ENCODE measurements around the gene EFCAB11.
A peak's percentile ranks its signal among the peaks of the same experiment; 100 is the strongest.

EFCAB11 gene

DNA sequence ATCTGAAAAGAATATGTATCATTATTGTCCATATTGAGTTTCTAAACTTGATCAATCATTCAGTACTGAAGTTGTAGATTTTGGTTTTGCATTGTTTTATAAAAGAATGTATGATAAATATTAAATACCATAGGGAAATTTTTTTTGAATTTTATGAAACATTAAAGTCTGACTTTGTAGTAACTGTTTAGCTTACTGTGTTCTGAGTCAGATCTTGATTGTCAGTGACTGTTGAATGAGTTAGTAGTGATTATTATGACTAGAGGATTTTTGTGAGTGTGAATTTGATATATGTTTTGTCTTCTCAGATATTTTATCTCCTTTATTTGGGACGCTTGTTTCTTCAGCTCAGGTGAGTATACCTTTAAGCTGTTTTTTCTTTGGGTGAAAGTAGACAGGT is 11.3 kb upstream of the EFCAB11 start:
- Histone ChIP-seq H3K9me3 (ENCODE audit: control insufficient read depth, insufficient read depth, low read length) (no peaks in the 10 kb centered on the region), H3K9ac (ENCODE audit: low read depth, low read length) (no peak overlapping the region), H3K4me1 (ENCODE audit: insufficient read depth, low read length) (no peaks in the 10 kb centered on the region), H3K36me3 (ENCODE audit: insufficient read depth, low read length) (peaks cover 10% of the 10 kb centered on the region)

GRCh38 chr14:89963288-89963978 is 8.9 kb upstream of the EFCAB11 start:
- H3K9ac ChIP-seq (ENCODE audit: low read depth, low read length) = no peak overlapping the region
- H3K4me1 ChIP-seq (ENCODE audit: insufficient read depth, low read length) = peaks cover 9% of the 10 kb centered on the region; the same call in 1 of the 2 replicates
- no peaks in the 10 kb centered on the region for H3K9me3 ChIP-seq (ENCODE audit: control insufficient read depth, insufficient read depth, low read length)
- H3K36me3 ChIP-seq (ENCODE audit: insufficient read depth, low read length) = peaks cover 8% of the 10 kb centered on the region

- H3K36me3 ChIP-seq (ENCODE audit: insufficient read depth, low read length) = peaks cover 4% of the 10 kb centered on the region; the same call in 1 of the 2 replicates
- H3K4me1 ChIP-seq (ENCODE audit: insufficient read depth, low read length) = peaks cover 18% of the 10 kb centered on the region
- no peaks in the 10 kb centered on the region for H3K9me3 ChIP-seq (ENCODE audit: control insufficient read depth, insufficient read depth, low read length)
Observed at GRCh38 chr14:89960914-89961313, 6.4 kb upstream of the EFCAB11 start.

DNA sequence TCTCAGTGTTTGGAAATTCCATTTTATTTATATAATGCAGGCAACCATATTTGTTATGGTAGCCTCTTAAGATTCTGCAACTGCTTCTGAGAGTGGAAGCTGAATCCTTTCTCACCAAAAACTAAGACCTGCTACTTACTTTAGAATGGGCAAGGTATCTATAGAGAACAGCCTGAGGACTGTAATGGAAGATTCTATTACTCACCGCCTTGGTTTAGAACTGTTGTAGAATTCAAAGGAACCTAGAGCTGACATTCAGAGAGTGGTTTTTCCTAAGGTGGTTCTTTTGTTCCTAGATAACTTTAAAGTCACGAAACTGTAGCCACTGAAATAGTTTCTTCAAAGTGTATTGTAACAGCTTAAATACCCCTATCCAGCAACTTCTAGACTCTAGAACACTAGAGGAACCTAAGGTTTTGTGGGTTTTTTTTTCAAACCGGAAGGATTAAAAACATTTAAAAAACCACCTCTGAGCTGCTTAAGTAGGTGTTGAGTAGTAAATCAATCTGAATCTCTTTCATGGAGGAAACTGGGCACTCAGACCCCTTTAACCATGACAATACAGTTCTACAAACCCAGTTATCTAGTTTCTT is 5.4 kb upstream of the EFCAB11 start:
- Histone ChIP-seq H3K4me1 (ENCODE audit: insufficient read depth, low read length) (peaks cover 18% of the 10 kb centered on the region), H3K9ac (ENCODE audit: low read depth, low read length) (no peak overlapping the region), H3K36me3 (ENCODE audit: insufficient read depth, low read length) (peaks cover 4% of the 10 kb centered on the region; the same call in 1 of the 2 replicates), H3K9me3 (ENCODE audit: control insufficient read depth, insufficient read depth, low read length) (no peaks in the 10 kb centered on the region)

More at GRCh38 chr14:89960914-89961313, 6.4 kb upstream of the EFCAB11 start:
- H3K9ac ChIP-seq (ENCODE audit: low read depth, low read length) = no peak overlapping the region

- Histone ChIP-seq H3K9ac (ENCODE audit: low read depth, low read length) (no peak overlapping the region), H3K4me1 (ENCODE audit: insufficient read depth, low read length) (peaks cover 18% of the 10 kb centered on the region), H3K9me3 (ENCODE audit: control insufficient read depth, insufficient read depth, low read length) (no peaks in the 10 kb centered on the region), H3K36me3 (ENCODE audit: insufficient read depth, low read length) (peaks cover 4% of the 10 kb centered on the region; the same call in 1 of the 2 replicates)
Observed at GRCh38 chr14:89958966-89959365, 4.4 kb upstream of the EFCAB11 start.

DNA sequence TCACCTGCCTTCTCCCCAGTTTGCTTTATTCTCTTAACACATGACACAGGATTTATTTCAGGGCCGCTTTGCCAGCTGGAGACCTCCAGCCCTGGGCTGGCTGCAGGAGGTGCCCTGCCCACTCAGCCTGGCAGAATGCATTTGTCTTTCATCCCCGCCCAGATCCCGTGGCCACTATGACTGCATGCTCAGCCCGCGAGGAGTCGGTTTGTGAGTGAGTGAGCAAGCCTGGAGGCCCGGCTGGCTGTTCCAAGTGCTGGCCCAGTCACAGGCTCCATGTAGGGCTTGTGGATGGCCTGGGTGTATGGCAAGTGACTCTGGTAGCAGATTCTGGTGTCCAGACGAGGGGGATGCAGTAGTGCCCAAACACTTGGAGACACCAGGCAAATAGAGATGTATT is 3.3 kb upstream of the EFCAB11 start:
- Histone ChIP-seq H3K4me1 (ENCODE audit: insufficient read depth, low read length) (peaks cover 20% of the 10 kb centered on the region), H3K9me3 (ENCODE audit: control insufficient read depth, insufficient read depth, low read length) (no peaks in the 10 kb centered on the region), H3K9ac (ENCODE audit: low read depth, low read length) (no peak overlapping the region), H3K36me3 (ENCODE audit: insufficient read depth, low read length) (0 out of 2 replicates have a peak, but pooled peaks cover under 1% of the 10 kb centered on the region)

- H3K36me3 ChIP-seq (ENCODE audit: insufficient read depth, low read length) = no peaks in the 10 kb centered on the region
- peaks cover 20% of the 10 kb centered on the region for H3K4me1 ChIP-seq (ENCODE audit: insufficient read depth, low read length)
- no peak overlapping the region; the same call in 1 of the 2 replicates for H3K9ac ChIP-seq (ENCODE audit: low read depth, low read length)
- H3K9me3 ChIP-seq (ENCODE audit: control insufficient read depth, insufficient read depth, low read length) = no peaks in the 10 kb centered on the region
Observed at GRCh38 chr14:89957376-89957775, 2.8 kb upstream of the EFCAB11 start.

GRCh38 chr14:89956661-89957009 is 2.1 kb upstream of the EFCAB11 start:
- H3K36me3 ChIP-seq (ENCODE audit: insufficient read depth, low read length) = no peaks in the 10 kb centered on the region
- H3K4me1 ChIP-seq (ENCODE audit: insufficient read depth, low read length) = peaks cover 20% of the 10 kb centered on the region
- H3K9ac ChIP-seq (ENCODE audit: low read depth, low read length) = peak overlapping the region; percentile 86; the same call in 1 of the 2 replicates
- H3K9me3 ChIP-seq (ENCODE audit: control insufficient read depth, insufficient read depth, low read length) = no peaks in the 10 kb centered on the region

DNA sequence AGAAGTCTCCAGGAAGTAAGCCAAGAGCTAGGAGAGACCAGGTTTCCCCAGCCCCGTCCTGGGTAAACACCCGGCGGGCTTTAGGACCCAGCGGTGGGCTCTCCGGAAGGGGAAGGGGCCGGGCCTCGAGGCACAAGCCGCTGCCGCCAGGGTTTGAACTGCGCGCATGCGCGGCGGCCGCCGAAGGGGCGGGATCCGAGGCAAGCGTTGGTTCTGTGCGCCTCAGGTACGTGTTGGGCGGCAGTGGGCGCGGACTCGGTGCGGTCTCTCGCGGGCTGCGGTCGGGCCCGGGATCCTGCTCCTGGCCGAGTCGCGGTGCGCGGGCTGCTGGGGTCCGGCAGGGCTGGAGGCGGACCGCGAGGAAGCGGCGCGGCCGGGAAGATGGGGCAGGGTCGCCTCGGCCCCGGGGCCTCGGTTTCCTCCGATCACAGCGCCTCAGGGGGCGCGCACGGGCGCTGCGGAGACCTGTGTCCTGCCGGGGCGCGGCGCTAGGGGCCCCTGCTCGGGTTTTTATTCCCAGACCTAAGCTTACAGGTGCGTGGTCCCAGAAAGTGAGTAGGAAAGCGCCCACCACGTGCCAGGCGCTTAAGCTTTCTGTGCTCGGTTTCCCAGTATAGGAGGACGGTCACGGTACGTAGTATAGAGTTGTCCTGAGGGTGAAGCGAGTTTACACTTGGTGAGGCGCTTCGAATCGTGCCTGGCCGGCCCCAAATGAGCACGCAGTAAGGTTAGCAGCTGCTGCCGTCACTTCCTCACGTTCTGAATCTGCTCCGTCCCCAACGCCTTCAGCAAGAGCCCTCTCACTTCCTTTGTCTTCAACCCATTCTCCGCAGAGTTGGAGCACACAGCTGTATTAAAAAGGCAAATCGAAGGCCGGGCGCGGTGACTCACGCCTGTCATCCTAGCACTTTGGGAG is 1.5 kb upstream of the EFCAB11 start, which contains the start of gene TDP1:
TSS of gene TDP1 (plus strand) at position 183 of the 916 bp plus-strand sequence. CDS start 7,188 bp downstream, outside the sequence.
- peaks cover 20% of the 10 kb centered on the region for H3K4me1 ChIP-seq (ENCODE audit: insufficient read depth, low read length)
- peak within 1 kb of the TSS; percentile 86 for H3K9ac ChIP-seq (ENCODE audit: low read depth, low read length)

DNA sequence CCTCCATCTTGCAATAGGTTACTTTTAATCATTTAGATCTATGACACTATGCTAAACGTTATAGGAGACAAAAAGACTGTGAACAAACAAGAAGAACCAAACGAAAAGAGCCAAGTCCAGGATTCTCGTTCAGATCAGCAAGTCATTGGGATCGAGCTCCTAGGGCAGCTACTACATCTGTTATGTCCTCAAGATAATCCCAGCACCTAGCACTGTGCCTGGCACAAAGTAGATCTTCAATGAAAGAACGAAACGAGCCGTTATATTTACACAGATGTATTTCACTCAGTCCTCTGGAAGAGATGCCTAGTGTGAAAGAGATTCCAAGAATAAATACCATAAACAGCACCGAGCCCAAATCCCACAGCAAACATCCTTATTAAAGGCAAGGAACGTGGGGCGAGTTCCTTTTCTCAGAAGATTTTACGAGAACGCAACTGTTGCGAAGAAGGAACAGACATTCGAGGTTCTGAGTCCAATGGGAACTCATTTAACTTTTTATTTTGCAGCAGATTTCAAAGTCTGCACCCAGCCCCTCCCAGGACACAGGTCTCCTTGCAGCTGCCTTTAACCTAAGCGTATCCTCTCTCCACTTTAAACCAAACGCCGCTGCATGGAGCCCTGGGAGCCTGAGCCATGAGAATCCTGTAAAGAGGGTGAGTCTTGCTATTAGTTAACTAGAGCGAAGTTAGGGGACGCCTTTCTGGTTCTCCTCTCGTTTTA is 653 bp upstream of the EFCAB11 start:
- H3K4me1 ChIP-seq (ENCODE audit: insufficient read depth, low read length) = peaks cover 20% of the 10 kb centered on the region
- peak overlapping the region; percentile 86 for H3K9ac ChIP-seq (ENCODE audit: low read depth, low read length)
- no peaks in the 10 kb centered on the region for H3K36me3 ChIP-seq (ENCODE audit: insufficient read depth, low read length)
- no peaks in the 10 kb centered on the region for H3K9me3 ChIP-seq (ENCODE audit: control insufficient read depth, insufficient read depth, low read length)

More for the DNA sequence above, 1.5 kb upstream of the EFCAB11 start, which contains the start of gene TDP1:
- Histone ChIP-seq H3K36me3 (ENCODE audit: insufficient read depth, low read length) (no peaks in the 10 kb centered on the region), H3K9me3 (ENCODE audit: control insufficient read depth, insufficient read depth, low read length) (no peaks in the 10 kb centered on the region)

DNA sequence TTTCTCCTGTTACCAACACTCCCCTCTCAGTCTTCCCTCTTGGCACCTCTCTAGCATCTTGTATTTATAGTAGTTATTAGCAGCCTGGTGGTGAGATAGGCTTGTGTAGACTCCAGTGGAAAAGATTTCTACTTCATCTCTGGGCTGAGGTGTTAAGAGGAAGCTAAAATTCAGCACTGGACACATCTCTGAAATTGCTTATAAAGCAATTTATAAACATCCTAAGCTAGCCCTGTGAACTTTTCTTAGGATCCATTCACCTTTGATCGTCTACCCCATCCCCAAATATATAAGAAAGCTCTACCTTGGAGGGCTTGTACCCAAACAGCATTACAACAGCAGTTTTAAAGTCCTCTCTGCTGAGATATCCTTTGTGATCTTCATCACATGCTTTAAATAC is 928 bp downstream of the EFCAB11 start:
- H3K9me3 ChIP-seq (ENCODE audit: control insufficient read depth, insufficient read depth, low read length) = no peaks in the 10 kb centered on the region
- H3K36me3 ChIP-seq (ENCODE audit: insufficient read depth, low read length) = no peaks in the 10 kb centered on the region; the same call in 1 of the 2 replicates
- peak overlapping the region; percentile 74 for H3K9ac ChIP-seq (ENCODE audit: low read depth, low read length)
- peaks cover 11% of the 10 kb centered on the region for H3K4me1 ChIP-seq (ENCODE audit: insufficient read depth, low read length)

GRCh38 chr14:89952576-89952975 is 2.0 kb downstream of the EFCAB11 start:
- Histone ChIP-seq H3K36me3 (ENCODE audit: insufficient read depth, low read length) (no peaks in the 10 kb centered on the region; the same call in 1 of the 2 replicates), H3K9me3 (ENCODE audit: control insufficient read depth, insufficient read depth, low read length) (no peaks in the 10 kb centered on the region), H3K9ac (ENCODE audit: low read depth, low read length) (no peak overlapping the region), H3K4me1 (ENCODE audit: insufficient read depth, low read length) (peaks cover 11% of the 10 kb centered on the region)

- H3K9ac ChIP-seq (ENCODE audit: low read depth, low read length) = no peak overlapping the region
- H3K4me1 ChIP-seq (ENCODE audit: insufficient read depth, low read length) = no peaks in the 10 kb centered on the region
- no peaks in the 10 kb centered on the region; the same call in 1 of the 2 replicates for H3K36me3 ChIP-seq (ENCODE audit: insufficient read depth, low read length)
- no peaks in the 10 kb centered on the region for H3K9me3 ChIP-seq (ENCODE audit: control insufficient read depth, insufficient read depth, low read length)
Observed at GRCh38 chr14:89947344-89947743, 7.2 kb downstream of the EFCAB11 start.
